ENCODE measurements around the gene AGPS.

The AGPS gene

DNA sequence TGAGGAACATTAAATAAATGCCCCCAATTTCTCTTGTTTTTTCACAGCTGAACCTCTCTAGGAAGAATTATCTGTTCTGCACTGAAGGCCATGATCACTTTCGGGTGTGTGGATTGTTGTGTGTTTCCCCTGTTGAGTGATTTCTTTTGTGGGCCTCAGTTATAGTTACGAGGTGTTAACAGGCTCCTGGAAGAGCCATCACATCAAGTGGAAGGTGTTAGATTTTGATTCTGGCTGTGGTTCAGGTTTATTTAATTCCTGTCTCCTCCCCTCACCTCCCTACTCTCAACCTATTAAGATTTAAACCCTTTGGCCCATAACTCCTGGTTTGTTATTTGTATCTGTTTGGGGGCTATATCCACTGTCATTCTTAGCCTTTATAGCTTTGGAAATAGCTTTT lies 182.8 kb downstream of the AGPS start:
- no peak overlapping the region for H3K4me3 ChIP-seq (ENCODE audit: low read length)
- TF ChIP-seq, protein P1, sequence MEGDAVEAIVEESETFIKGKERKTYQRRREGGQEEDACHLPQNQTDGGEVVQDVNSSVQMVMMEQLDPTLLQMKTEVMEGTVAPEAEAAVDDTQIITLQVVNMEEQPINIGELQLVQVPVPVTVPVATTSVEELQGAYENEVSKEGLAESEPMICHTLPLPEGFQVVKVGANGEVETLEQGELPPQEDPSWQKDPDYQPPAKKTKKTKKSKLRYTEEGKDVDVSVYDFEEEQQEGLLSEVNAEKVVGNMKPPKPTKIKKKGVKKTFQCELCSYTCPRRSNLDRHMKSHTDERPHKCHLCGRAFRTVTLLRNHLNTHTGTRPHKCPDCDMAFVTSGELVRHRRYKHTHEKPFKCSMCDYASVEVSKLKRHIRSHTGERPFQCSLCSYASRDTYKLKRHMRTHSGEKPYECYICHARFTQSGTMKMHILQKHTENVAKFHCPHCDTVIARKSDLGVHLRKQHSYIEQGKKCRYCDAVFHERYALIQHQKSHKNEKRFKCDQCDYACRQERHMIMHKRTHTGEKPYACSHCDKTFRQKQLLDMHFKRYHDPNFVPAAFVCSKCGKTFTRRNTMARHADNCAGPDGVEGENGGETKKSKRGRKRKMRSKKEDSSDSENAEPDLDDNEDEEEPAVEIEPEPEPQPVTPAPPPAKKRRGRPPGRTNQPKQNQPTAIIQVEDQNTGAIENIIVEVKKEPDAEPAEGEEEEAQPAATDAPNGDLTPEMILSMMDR (conservative IDR thresholded peaks at IDR 0.05; ENCODE audit: low read depth, low read length): no peak
- DNase-seq (ENCODE audit: low read depth): no peak

DNA sequence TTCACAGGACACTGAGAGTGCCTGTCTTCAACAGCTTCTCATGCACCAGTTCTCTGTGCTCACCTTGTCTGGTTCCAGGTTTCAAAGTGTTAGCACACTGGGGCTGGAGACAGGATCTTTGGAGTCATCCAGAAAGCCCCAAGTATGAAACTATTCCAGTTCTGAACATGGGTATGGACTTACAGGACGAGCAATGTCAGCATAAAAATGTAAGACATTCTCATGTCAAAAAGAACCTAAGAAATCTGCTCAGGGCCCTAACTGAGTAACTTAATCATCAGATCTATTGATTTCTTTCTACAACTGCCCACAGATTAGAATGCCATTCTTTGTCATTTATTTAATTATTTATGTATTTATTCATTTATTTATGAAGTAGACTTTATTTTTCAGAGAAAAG lies 184.5 kb downstream of the AGPS start:
- no peak for DNase-seq (ENCODE audit: low read depth)
- TF ChIP-seq, protein P1 (conservative IDR thresholded peaks at IDR 0.05; ENCODE audit: low read depth, low read length): no peak
- no peak overlapping the region for H3K4me3 ChIP-seq (ENCODE audit: low read length)

DNA sequence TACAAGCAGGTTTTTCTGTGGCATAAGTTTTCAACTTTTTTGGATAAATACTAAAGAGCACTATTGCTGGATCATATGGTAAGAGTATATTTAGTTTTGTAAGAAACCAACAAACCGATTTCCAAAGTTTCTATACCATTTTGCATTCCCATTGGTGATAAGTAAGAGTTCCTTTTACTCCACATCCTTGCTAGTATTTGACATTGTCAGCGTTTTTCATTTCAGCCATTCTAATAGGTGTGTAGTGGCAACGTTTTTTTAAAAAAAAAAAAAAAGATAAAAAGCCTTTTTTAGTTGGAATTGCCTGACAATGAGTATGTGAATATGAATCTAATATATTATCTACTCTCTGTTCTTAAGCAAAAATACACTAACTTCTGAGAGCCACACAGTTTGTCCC lies 185.9 kb downstream of the AGPS start:
- DNase-seq (ENCODE audit: low read depth): no peak
- TF ChIP-seq, protein P1 (conservative IDR thresholded peaks at IDR 0.05; ENCODE audit: low read depth, low read length): no peak
- no peak overlapping the region for H3K4me3 ChIP-seq (ENCODE audit: low read length)

DNA sequence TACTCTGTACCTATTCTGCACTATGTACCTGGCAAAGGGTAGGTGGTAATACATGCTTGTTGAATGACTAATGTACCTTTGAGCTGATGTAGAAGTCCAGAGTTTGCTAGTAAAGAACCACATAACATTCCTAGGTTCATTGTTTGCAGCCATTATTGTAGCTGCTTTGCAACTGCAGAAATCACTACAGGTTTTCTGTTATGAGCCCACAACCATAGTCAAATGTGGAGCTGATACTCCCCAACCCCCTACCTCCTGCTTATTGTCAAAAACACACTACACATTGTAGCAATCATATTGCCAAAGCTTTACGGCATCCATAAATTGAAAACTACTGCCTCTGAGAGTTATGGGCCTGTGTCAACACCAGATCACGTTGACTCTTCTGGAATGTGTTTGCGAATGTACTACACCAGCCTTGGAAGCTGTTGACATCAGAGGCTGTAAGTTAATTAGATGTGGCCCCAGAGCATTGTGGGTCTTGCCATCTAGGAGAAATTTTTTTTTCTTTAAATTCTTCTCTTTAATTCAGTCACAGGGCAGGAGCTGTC lies 187.0 kb downstream of the AGPS start:
- H3K4me3 ChIP-seq (ENCODE audit: low read length): no peak overlapping the region
- no peak for DNase-seq (ENCODE audit: low read depth)
- TF ChIP-seq, protein P1 (conservative IDR thresholded peaks at IDR 0.05; ENCODE audit: low read depth, low read length): no peak

DNA sequence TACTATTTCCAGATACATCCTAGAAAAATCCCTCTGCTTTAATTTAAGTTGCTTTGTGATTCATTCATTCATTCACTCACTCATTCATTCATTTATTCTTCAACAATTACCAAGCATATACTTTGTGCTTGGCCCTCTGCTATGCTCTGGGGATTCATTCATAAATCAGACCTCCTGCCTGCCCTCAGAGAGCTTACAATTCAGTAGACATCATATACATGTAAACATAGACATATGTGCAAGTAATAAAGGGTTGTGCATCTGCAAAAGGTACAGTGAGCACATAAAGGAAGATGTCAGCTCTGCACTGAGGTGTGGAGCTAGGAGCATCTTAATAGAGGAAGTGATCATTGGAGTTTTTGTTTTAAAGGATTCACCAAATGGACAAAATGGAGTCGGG lies 189.4 kb downstream of the AGPS start:
- TF ChIP-seq, protein P1 (conservative IDR thresholded peaks at IDR 0.05; ENCODE audit: low read depth, low read length): no peak
- no peak for DNase-seq (ENCODE audit: low read depth)
- no peak overlapping the region for H3K4me3 ChIP-seq (ENCODE audit: low read length)

DNA sequence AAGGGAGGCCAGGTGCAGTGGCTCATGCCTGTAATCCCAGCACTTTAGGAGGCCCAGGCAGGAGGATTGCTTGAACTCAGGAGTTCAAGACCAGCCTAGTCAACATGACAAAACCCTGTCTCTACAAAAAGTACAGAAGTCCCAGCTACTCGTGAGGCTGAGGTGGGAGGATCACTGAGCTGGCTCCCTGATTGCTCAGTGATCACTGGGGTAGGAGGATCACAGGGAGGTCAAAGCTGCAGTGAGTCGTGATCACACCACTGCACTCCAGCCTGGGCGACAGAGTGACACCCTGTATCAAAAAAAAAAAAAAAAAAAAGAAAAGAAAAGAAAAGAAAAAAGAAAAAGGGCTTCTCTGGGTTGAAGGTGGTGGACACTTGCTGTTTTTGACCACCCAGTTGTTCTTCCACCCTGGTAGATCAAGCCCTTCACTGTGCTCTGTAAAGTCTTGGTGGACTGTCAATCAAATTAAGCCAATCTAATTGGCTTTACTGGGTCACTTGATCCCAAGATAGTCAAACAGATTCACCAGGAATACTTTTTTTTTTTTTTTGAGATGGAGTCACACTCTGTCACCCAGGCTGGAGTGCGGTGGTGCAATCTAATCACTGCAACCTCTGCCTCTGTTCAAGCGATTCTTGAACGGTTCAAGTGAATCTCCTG lies 191.6 kb downstream of the AGPS start:
- TF ChIP-seq, protein P1 (conservative IDR thresholded peaks at IDR 0.05; ENCODE audit: low read depth, low read length): no peak
- DNase-seq (ENCODE audit: low read depth): no peak
- no peak overlapping the region for H3K4me3 ChIP-seq (ENCODE audit: low read length)

DNA sequence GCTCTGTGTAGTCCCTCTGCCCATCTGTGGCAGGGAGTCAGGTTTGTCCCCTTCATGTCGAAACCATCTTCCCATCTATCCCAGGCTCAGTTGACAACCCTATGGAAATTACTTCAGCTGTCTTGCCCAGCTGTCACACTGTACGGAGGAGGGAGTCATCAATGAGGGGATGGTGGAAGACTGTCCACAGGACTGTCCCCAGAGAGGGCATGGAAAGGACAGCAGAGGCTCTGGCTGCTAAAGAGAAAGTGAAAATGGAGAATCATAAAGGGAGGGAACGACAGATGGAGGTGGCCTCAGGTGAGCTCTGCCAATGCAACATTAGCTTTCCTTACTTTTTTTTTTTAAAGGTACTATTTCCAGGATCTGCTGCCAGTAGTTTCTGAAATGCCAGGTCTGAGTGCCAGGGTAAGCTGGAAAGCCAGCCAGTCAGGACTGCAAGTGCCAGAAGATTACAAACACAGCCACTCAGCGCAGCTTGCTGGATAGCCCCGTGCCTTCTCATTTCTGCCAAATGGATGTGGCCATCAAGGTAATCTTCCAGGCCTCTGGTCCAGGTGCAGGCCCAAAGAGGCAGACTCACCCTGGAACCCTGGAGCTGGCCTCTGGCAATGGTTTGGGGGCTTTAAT lies 192.8 kb downstream of the AGPS start:
- DNase-seq (ENCODE audit: low read depth): no peak
- no peak overlapping the region for H3K4me3 ChIP-seq (ENCODE audit: low read length)
- TF ChIP-seq, protein P1 (conservative IDR thresholded peaks at IDR 0.05; ENCODE audit: low read depth, low read length): no peak

Data from retinal pigment epithelial cell (primary cell).